ENCODE results near the gene CUEDC1. TPM values are rescaled to one million over a fixed set of nuclear protein-coding genes. Genes with fewer than 3 reads are reported as not detected.

The CUEDC1 gene
- total and polyA plus RNA-seq, 2 of the 4 experiments (the other 2 are of a cell fraction): 4.1 to 21.2 TPM

DNA sequence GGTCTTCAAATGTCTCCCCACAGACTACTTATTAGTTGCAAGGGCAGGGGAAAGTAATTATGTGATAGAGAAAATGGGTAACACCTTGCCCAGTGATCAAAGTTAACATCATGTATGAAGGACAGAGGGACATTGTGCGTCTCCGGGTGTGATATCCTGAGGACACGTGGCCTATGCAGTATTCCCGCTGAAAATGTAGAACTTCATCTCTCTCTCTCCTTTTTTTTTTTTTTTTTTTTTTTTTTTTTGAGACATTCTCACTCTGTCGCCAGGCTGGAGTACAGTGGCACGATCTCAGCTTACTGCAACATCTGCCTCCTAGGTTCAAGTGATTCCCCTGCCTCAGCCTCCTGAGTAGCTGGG is 7.9 kb upstream of the CUEDC1 start:
- no TSS peak for BruUV-seq (replicated peaks)
- intact Hi-C loops (cut with micrococcal nuclease) (no loop called here), in situ Hi-C loops (cut with MboI; ENCODE audit: low sequenced_read_pairs) (no loop called here), dilution Hi-C loops (cut with HindIII; ENCODE audit: low sequenced_read_pairs, unreplicated experiment) (no loop called here)
- H3K79me1 ChIP-seq (ENCODE audit: low read depth in 1 of 2, low read length in 2 of 2): no peaks in the 10 kb centered on the region
- H3K9me1 ChIP-seq (ENCODE audit: insufficient read depth, low read length): no peaks in the 10 kb centered on the region
- H3K14ac ChIP-seq (replicated peaks; ENCODE audit: low read depth, low read length): no peak overlapping the region
- H3K56ac ChIP-seq (ENCODE audit: extremely low read depth, insufficient read depth, low read length): no peak overlapping the region
- H4K5ac ChIP-seq (ENCODE audit: low read depth, low read length): no peak overlapping the region
- no CpG with 5 or more reads among the region's 6 CpGs for WGBS, 2 experiments (ENCODE audit: extremely low coverage in 2 of 2, insufficient read length in 1 of 2)
- H3K36me3 ChIP-seq (ENCODE audit: control insufficient read depth, insufficient read depth, low read length): no peaks in the 10 kb centered on the region
- H3K4me3 ChIP-seq (ENCODE audit: insufficient read depth, low read depth, low read length): no peak overlapping the region
- no peaks in the 10 kb centered on the region for H3K27me3 ChIP-seq (ENCODE audit: control insufficient read depth, insufficient read depth, low read length)
- no peak overlapping the region for H2AK5ac ChIP-seq (ENCODE audit: low read depth, low read length)
- CTCF ChIA-PET: no interaction called here
- H2BK20ac ChIP-seq (ENCODE audit: low read depth, low read length): no peak overlapping the region
- H3K4ac ChIP-seq (ENCODE audit: low read depth, low read length): no peak overlapping the region
- H3K9me3 ChIP-seq (ENCODE audit: control insufficient read depth, insufficient read depth, low read length): no peaks in the 10 kb centered on the region
- no peak overlapping the region for H4K91ac ChIP-seq (ENCODE audit: insufficient read depth, low read depth, low read length)
- H3K23ac ChIP-seq (ENCODE audit: low read depth, low read length): no peak overlapping the region
- no peaks in the 10 kb centered on the region for H3K4me1 ChIP-seq (ENCODE audit: control insufficient read depth, insufficient read depth, low read length)
- no peak overlapping the region for H2BK120ac ChIP-seq (ENCODE audit: low read depth, low read length)
- H3K4me2 ChIP-seq (ENCODE audit: low read depth, low read length): no peak overlapping the region
- no peak overlapping the region for H3K27ac ChIP-seq (ENCODE audit: insufficient read depth, low read length)
- TF ChIP-seq MAFK (IDR thresholded peaks at IDR 0.05; ENCODE audit: low read depth, low read length): no peak
- no peak for TF ChIP-seq RCOR1 (IDR thresholded peaks at IDR 0.05; ENCODE audit: insufficient replicate concordance, low read length)
- no peak for TF ChIP-seq MAZ (IDR thresholded peaks at IDR 0.05; ENCODE audit: borderline replicate concordance, low read depth, low read length)
- TF ChIP-seq, protein P1, sequence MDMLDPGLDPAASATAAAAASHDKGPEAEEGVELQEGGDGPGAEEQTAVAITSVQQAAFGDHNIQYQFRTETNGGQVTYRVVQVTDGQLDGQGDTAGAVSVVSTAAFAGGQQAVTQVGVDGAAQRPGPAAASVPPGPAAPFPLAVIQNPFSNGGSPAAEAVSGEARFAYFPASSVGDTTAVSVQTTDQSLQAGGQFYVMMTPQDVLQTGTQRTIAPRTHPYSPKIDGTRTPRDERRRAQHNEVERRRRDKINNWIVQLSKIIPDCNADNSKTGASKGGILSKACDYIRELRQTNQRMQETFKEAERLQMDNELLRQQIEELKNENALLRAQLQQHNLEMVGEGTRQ (IDR thresholded peaks at IDR 0.05; ENCODE audit: low read depth, low read length): no peak
- TF ChIP-seq MXI1 (IDR thresholded peaks at IDR 0.05; ENCODE audit: borderline replicate concordance, low read depth, low read length): no peak
- no peak for TF ChIP-seq POLR2A (IDR thresholded peaks at IDR 0.05; ENCODE audit: low read depth, low read length)
- no peak for TF ChIP-seq RAD21 (IDR thresholded peaks at IDR 0.05; ENCODE audit: low read length)
- no peak for TF ChIP-seq CEBPB (IDR thresholded peaks at IDR 0.05; ENCODE audit: low read depth, low read length)
- no peaks in the 10 kb centered on the region for H4K20me1 ChIP-seq (ENCODE audit: insufficient read depth, low read length)
- no peak overlapping the region for H4K8ac ChIP-seq (ENCODE audit: low read depth in 2 of 2, low read length in 2 of 2)
- H3K9ac ChIP-seq (ENCODE audit: low read depth, low read length): no peak overlapping the region
- ATAC-seq (ENCODE audit: low read depth) (no peak), DNase-seq (no peak)
- POLR2A ChIA-PET (ENCODE audit: unreplicated experiment): no interaction called here
- no peak overlapping the region for H2AK9ac ChIP-seq (replicated peaks; ENCODE audit: low read depth, low read length, poor library complexity)
- no peak overlapping the region for H2BK15ac ChIP-seq (ENCODE audit: low read depth, low read length)
- H2AFZ ChIP-seq (replicated peaks; ENCODE audit: low read length, poor library complexity): no peak overlapping the region
- no peak overlapping the region for H3K18ac ChIP-seq (ENCODE audit: low read depth, low read length)
- no peak overlapping the region for H2BK5ac ChIP-seq (ENCODE audit: low read depth, low read length, poor library complexity, severe bottlenecking)

All from IMR-90 (cell line).